Measurements from ENCODE around the gene ZNF14. TPM values are rescaled to one million over a fixed set of nuclear protein-coding genes. Genes with fewer than 3 reads are reported as not detected.

Gene ZNF14
- total and polyA plus RNA-seq, 9 of the 15 experiments (the other 6 are each of a cell fraction or from before 2014, with no cell fraction given), result 1.9 to 7.0 (median 4.0) TPM

GRCh38 chr19:19663256-19664120 lies 69.4 kb downstream of the ZNF14 start, which contains the start of gene ATP13A1 (continued):
- TF ChIP-seq NR3C1 (CRISPR knock-in tag; IDR thresholded peaks at IDR 0.05) (no peak), SMAD4 (CRISPR knock-in tag; conservative IDR thresholded peaks at IDR 0.05) (peak; percentile 33), SMAD1 (IDR thresholded peaks at IDR 0.05; ENCODE audit: low read depth, low read length, partially characterized antibody) (no peak), SREBF2 (CRISPR knock-in tag; IDR thresholded peaks at IDR 0.05) (no peak), SIN3B (IDR thresholded peaks at IDR 0.05; ENCODE audit: low read depth) (peak; percentile 92), SMARCE1 (IDR thresholded peaks at IDR 0.05) (no peak), POLR2AphosphoS5 (IDR thresholded peaks at IDR 0.05; ENCODE audit: control insufficient read depth, insufficient read depth, low read depth, low read length) (peak; percentile 72), CC2D1A (IDR thresholded peaks at IDR 0.05) (no peak), DACH1 (IDR thresholded peaks at IDR 0.05; ENCODE audit: partially characterized antibody) (no peak), PTRF (tag; IDR thresholded peaks at IDR 0.05) (no peak), PHF20 (IDR thresholded peaks at IDR 0.05; ENCODE audit: partially characterized antibody) (peak; percentile 88), SRSF3 (IDR thresholded peaks at IDR 0.05; ENCODE audit: insufficient read depth, low read length) (no peak), TCF7 (IDR thresholded peaks at IDR 0.05; ENCODE audit: borderline replicate concordance) (no peak), RBFOX2 (IDR thresholded peaks at IDR 0.05; ENCODE audit: low read depth, low read length) (peak; percentile 94), CBX8 (IDR thresholded peaks at IDR 0.05; ENCODE audit: borderline replicate concordance, extremely low read depth, low read depth, low read length, poor library complexity, severe bottlenecking) (no peak), CREB5 (CRISPR knock-in tag; IDR thresholded peaks at IDR 0.05) (no peak), ZNF407 (IDR thresholded peaks at IDR 0.05; ENCODE audit: low read depth) (no peak), HDAC1 (IDR thresholded peaks at IDR 0.05) (peak in 1 of 2 experiments; percentile 73; a peak in 2 of 4 replicates), BRD9 (IDR thresholded peaks at IDR 0.05; ENCODE audit: low read depth, partially characterized antibody) (peak; percentile 59)

Data from K562 (cell line).